NCI-H1417 (cell line): ENCODE results near the gene NUDT2.
"Not testable (repeated sequence)": the region's sequence is repeated elsewhere in the genome, so short reads cannot be mapped to it uniquely, and the experiment has no call there.

Experiments
- DNase-seq, 3 experiments: peaks; one replicate each; lab custom pipeline; 2025; lab: John Stamatoyannopoulos, UW

NUDT2 gene

GRCh38 chr9:34328987-34329832 is at the start of gene NUDT2, which contains the start of gene KIF24:
TSS of gene NUDT2 (plus strand) at chr9:34329569. CDS start at chr9:34339040, 9,471 bp downstream.
TSS of gene KIF24 (minus strand) at chr9:34329268. CDS start at chr9:34311346, 17,922 bp downstream.
- DNase-seq: peak; percentile 96 to 99 (median 99)

- DNase-seq: no peak
Measured at GRCh38 chr9:34282096-34282495, 47.3 kb upstream of the NUDT2 start.

- no peak for DNase-seq
Measured at GRCh38 chr9:34289159-34289558, 40.2 kb upstream of the NUDT2 start.

GRCh38 chr9:34291023-34291422 is 38.3 kb upstream of the NUDT2 start:
- DNase-seq: no peak

GRCh38 chr9:34291423-34291822 is 37.9 kb upstream of the NUDT2 start:
- no peak for DNase-seq

GRCh38 chr9:34292552-34292951 is 36.8 kb upstream of the NUDT2 start:
- DNase-seq: no peak

GRCh38 chr9:34301064-34301463 is 28.3 kb upstream of the NUDT2 start:
- not testable (repeated sequence) for DNase-seq

- not testable (repeated sequence) for DNase-seq
Measured at GRCh38 chr9:34308316-34308715, 21.1 kb upstream of the NUDT2 start.

- peak in 1 of 3 experiments; percentile 50 for DNase-seq
Measured at GRCh38 chr9:34310215-34310614, 19.2 kb upstream of the NUDT2 start.

- no peak for DNase-seq
Measured at GRCh38 chr9:34311499-34312185, 17.7 kb upstream of the NUDT2 start.

GRCh38 chr9:34317436-34317835 is 11.9 kb upstream of the NUDT2 start:
- DNase-seq: no peak

- DNase-seq: no peak
Measured at GRCh38 chr9:34318163-34318790, 11.1 kb upstream of the NUDT2 start.

GRCh38 chr9:34321451-34321850 is 7.9 kb upstream of the NUDT2 start:
- DNase-seq: no peak

GRCh38 chr9:34322899-34323591 is 6.3 kb upstream of the NUDT2 start:
- DNase-seq: no peak

GRCh38 chr9:34326690-34327089 is 2.7 kb upstream of the NUDT2 start:
- DNase-seq: peak in 1 of 3 experiments; percentile 0

- DNase-seq: peak in 2 of 3 experiments; percentile 48 to 69
Measured at GRCh38 chr9:34328500-34328986, 826 bp upstream of the NUDT2 start.

GRCh38 chr9:34331196-34331595 is 1.8 kb downstream of the NUDT2 start:
- DNase-seq: no peak

GRCh38 chr9:34332076-34332964 is 3.0 kb downstream of the NUDT2 start:
- peak in 2 of 3 experiments; percentile 11 to 43 for DNase-seq

GRCh38 chr9:34333836-34334235 is 4.5 kb downstream of the NUDT2 start:
- no peak for DNase-seq

GRCh38 chr9:34334337-34334824 is 5.0 kb downstream of the NUDT2 start:
- no peak for DNase-seq

- DNase-seq: no peak
Measured at GRCh38 chr9:34334916-34335315, 5.5 kb downstream of the NUDT2 start.
